Smooth muscle cell (in vitro differentiated cells): ENCODE measurements around the gene SUMO3. TPM values are rescaled to one million over a fixed set of nuclear protein-coding genes. Genes with fewer than 3 reads are reported as not detected.

Experiments used
- DNase-seq: peaks from one replicate; lab custom pipeline; 2025; ENCODE audit not compliant: unreplicated experiment; lab: John Stamatoyannopoulos, UW
- H2AFZ ChIP-seq: fragments of 200-600 bp; sonication (generic); 2 replicates; pipeline ENCODE4 v1.6.0; 2016; ENCODE audit warnings: antibody characterized with exemption, low read depth, mild to moderate bottlenecking
- H3F3A ChIP-seq: fragments of 200-600 bp; sonication (generic); 2 replicates; pipeline ENCODE4 v1.6.0; 2017; ENCODE audit warnings: antibody characterized with exemption, low read depth
- H3K27ac ChIP-seq: fragments of 200-600 bp; sonication (generic); 2 replicates; pipeline ENCODE4 v1.5.1; 2016; ENCODE audit warnings: low read depth, mild to moderate bottlenecking
- H3K27me3 ChIP-seq: fragments of 200-600 bp; sonication (generic); 2 replicates; pipeline ENCODE4 v1.6.1; 2016; ENCODE audit warnings: low read depth, mild to moderate bottlenecking
- H3K36me3 ChIP-seq: fragments of 200-600 bp; sonication (generic); 2 replicates; pipeline ENCODE4 v1.5.1; 2016; ENCODE audit warnings: low read depth
- H3K4me1 ChIP-seq: fragments of 200-600 bp; sonication (generic); 2 replicates; pipeline ENCODE4 v1.5.1; 2016; ENCODE audit warnings: low read depth
- H3K4me2 ChIP-seq: fragments of 200-600 bp; sonication (generic); 2 replicates; pipeline ENCODE4 v1.6.0; 2016; ENCODE audit warnings: mild to moderate bottlenecking
- H3K4me3 ChIP-seq: fragments of 200-600 bp; sonication (generic); 2 replicates; pipeline ENCODE4 v1.5.1; 2016; ENCODE audit warnings: mild to moderate bottlenecking
- H3K79me2 ChIP-seq: fragments of 200-600 bp; sonication (generic); 2 replicates; pipeline ENCODE4 v1.6.0; 2016; ENCODE audit warnings: low read depth, mild to moderate bottlenecking
- H3K9ac ChIP-seq: fragments of 200-600 bp; sonication (generic); 2 replicates; pipeline ENCODE4 v1.6.0; 2016; ENCODE audit warnings: low read depth
- H3K9me3 ChIP-seq: fragments of 200-600 bp; sonication (generic); replicated peaks from 2 replicates; pipeline ENCODE4 v1.5.1; 2016; ENCODE audit warnings: low read depth
- H4K20me1 ChIP-seq: fragments of 200-600 bp; sonication (generic); 2 replicates; pipeline ENCODE4 v1.6.0; 2016; ENCODE audit warnings: low read depth
- WGBS: methylation state at CpG from one replicate; pipeline ENCODE4 v1.1.7; 2016; ENCODE audit warnings: low lambda C conversion rate; 5-methylcytosine and 5-hydroxymethylcytosine counted together
- polyA plus RNA-seq: library from polyadenylated mRNA; unstranded; fragments of >200 nt; fragmentation: Nextera tagmentation; extraction: Ambion mirVana; gene quantifications from 2 replicates; pipeline ENCODE4 v1.2.1, GENCODE V29; 2016
- total RNA-seq: library from RNA; depleted of rRNA; stranded (reverse); fragments of >200 nt; gene quantifications from 2 replicates; pipeline ENCODE4 v1.2.3, GENCODE V29; 2014
- TF ChIP-seq, protein P1 (sequence below): fragments of 200-600 bp; sonication (generic); IDR thresholded peaks from 2 replicates; pipeline ENCODE4 v1.5.1; 2017; ENCODE audit warnings: borderline replicate concordance, mild to moderate bottlenecking, antibody characterized with exemption; ENCODE audit not compliant: insufficient read depth, poor library complexity, severe bottlenecking

Gene SUMO3
- total and polyA plus RNA-seq, 2 experiments from 2014 or later, result 87.9 to 124 TPM

DNA sequence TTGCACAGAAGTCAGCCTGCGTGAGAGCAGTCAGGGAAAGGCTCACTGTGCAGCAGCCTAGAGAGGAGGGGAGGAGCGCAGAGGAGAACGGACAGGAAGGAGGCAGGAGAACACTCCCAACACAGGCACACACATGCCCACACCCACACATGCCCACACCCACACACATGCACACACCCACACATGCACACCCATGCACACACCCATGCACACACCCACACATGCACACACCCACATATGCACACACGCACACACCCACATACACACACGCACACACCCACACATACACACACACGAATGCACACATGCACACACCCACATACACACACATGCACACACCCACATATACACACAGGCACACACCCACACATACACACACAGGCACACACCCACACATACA is 7.1 kb downstream of the SUMO3 start:
- Histone ChIP-seq H3F3A (no peaks in the 10 kb centered on the region), H3K4me3 (no peak overlapping the region), H3K27me3 (no peaks in the 10 kb centered on the region), H3K4me1 (no peaks in the 10 kb centered on the region), H3K79me2 (peaks cover 21% of the 10 kb centered on the region), H3K9me3 (no peaks in the 10 kb centered on the region), H3K4me2 (no peak overlapping the region), H2AFZ (no peak overlapping the region), H3K36me3 (no peaks in the 10 kb centered on the region), H4K20me1 (peaks cover 88% of the 10 kb centered on the region), H3K9ac (no peak overlapping the region), H3K27ac (no peak overlapping the region)
- 84% methylated on average over 6 of the region's 6 CpGs for WGBS
- TF ChIP-seq, protein P1, sequence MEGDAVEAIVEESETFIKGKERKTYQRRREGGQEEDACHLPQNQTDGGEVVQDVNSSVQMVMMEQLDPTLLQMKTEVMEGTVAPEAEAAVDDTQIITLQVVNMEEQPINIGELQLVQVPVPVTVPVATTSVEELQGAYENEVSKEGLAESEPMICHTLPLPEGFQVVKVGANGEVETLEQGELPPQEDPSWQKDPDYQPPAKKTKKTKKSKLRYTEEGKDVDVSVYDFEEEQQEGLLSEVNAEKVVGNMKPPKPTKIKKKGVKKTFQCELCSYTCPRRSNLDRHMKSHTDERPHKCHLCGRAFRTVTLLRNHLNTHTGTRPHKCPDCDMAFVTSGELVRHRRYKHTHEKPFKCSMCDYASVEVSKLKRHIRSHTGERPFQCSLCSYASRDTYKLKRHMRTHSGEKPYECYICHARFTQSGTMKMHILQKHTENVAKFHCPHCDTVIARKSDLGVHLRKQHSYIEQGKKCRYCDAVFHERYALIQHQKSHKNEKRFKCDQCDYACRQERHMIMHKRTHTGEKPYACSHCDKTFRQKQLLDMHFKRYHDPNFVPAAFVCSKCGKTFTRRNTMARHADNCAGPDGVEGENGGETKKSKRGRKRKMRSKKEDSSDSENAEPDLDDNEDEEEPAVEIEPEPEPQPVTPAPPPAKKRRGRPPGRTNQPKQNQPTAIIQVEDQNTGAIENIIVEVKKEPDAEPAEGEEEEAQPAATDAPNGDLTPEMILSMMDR, result no peak
- DNase-seq, result no peak

DNA sequence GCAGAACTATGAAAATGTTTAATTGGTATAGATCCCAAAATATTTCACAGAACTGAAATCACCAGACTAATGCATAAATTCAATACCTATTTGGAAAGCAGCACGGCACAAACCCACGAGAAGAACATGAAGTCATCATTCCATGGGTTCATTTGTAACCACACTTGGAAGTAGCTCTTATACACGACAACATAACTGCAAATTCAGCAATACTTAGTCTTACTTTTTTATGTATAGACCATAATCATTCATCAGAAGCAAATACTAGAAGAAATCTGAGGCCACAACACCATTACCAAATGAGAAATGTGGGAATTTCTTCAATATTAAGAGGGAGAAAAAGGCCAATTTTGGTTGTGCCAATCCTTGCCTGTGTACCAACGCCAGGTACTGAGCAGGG is 12.0 kb downstream of the SUMO3 start:
- peaks cover 9% of the 10 kb centered on the region for H3F3A ChIP-seq
- H2AFZ ChIP-seq, result no peak overlapping the region
- H3K36me3 ChIP-seq, result no peaks in the 10 kb centered on the region
- H3K27me3 ChIP-seq, result no peaks in the 10 kb centered on the region
- TF ChIP-seq, protein P1, result no peak
- H3K27ac ChIP-seq, result no peak overlapping the region
- peaks cover 39% of the 10 kb centered on the region for H4K20me1 ChIP-seq
- no peak overlapping the region for H3K4me3 ChIP-seq
- no peak for DNase-seq
- no peaks in the 10 kb centered on the region for H3K9me3 ChIP-seq
- H3K4me1 ChIP-seq, result peaks cover 13% of the 10 kb centered on the region
- H3K79me2 ChIP-seq, result peaks cover 10% of the 10 kb centered on the region
- WGBS, result 89% methylated on average over 4 of the region's 4 CpGs
- no peak overlapping the region for H3K4me2 ChIP-seq
- no peak overlapping the region for H3K9ac ChIP-seq

DNA sequence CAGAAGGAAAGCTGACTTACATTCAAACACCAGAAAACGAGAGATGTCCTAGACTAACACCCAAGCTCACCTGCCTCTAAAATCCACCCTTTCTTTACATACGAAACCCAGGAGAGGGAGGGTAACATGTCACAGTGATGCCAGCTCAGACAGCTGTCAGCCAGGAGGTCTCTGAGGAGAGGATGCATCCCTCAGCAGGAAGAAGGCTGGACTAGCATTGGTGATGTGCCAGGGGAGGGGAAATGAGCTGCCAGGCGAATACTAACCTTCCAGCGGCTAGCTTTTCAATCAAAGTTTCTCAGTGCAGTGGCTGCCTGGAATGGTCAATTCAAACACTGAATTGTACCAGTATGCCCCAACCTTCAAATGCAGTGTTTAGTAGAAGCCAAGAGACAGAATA is 12.6 kb downstream of the SUMO3 start:
- H3K4me1 ChIP-seq, result peaks cover 19% of the 10 kb centered on the region
- no peak overlapping the region for H2AFZ ChIP-seq
- peaks cover 9% of the 10 kb centered on the region for H3F3A ChIP-seq
- H3K9ac ChIP-seq, result no peak overlapping the region
- no peak overlapping the region for H3K27ac ChIP-seq
- H3K4me2 ChIP-seq, result no peak overlapping the region
- no peaks in the 10 kb centered on the region for H3K36me3 ChIP-seq
- WGBS, result 89% methylated on average over 4 of the region's 4 CpGs
- no peaks in the 10 kb centered on the region for H3K27me3 ChIP-seq
- peaks cover 16% of the 10 kb centered on the region for H3K79me2 ChIP-seq
- no peak overlapping the region for H3K4me3 ChIP-seq
- no peaks in the 10 kb centered on the region for H3K9me3 ChIP-seq
- peaks cover 39% of the 10 kb centered on the region for H4K20me1 ChIP-seq
- no peak for DNase-seq
- TF ChIP-seq, protein P1, result no peak

DNA sequence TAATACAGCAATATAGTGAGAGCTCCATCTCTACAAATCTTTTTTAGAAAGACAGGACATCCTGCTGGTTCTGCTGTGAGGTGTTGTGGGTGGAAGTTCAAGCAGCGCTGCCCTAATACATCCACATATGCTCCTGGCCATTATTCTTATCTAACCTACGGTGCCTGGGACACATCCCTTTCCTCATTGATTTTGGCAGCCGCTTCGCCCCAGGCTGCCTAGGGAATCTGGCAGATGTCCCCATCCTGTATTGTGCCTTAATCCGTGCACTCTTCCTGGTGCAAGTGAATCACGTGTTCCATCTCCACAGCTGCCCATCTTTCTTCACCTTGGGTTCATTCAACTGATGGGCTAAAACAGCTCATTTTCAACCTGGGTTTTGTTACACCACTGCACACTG is 13.1 kb downstream of the SUMO3 start:
- peaks cover 39% of the 10 kb centered on the region for H4K20me1 ChIP-seq
- H3F3A ChIP-seq, result peaks cover 9% of the 10 kb centered on the region
- H3K36me3 ChIP-seq, result no peaks in the 10 kb centered on the region
- no peak overlapping the region for H3K27ac ChIP-seq
- 96% methylated on average over 6 of the region's 6 CpGs for WGBS
- no peaks in the 10 kb centered on the region for H3K9me3 ChIP-seq
- no peak overlapping the region for H3K4me3 ChIP-seq
- TF ChIP-seq, protein P1, result no peak
- no peaks in the 10 kb centered on the region for H3K27me3 ChIP-seq
- no peak for DNase-seq
- no peak overlapping the region for H3K4me2 ChIP-seq
- no peak overlapping the region for H2AFZ ChIP-seq
- peaks cover 22% of the 10 kb centered on the region for H3K4me1 ChIP-seq
- H3K79me2 ChIP-seq, result peaks cover 21% of the 10 kb centered on the region
- no peak overlapping the region for H3K9ac ChIP-seq
